Fibroblast of skin of left biceps (primary cell): ENCODE measurements around the gene KYAT1.
"Not testable (repeated sequence)": the region's sequence is repeated elsewhere in the genome, so short reads cannot be mapped to it uniquely, and the experiment has no call there.

Source experiments
- DNase-seq, 2 experiments: peaks; one replicate each; pipeline ENCODE4 v3.0.0-alpha.2; 2013; ENCODE audit warnings: low read depth in 2 of 2

The KYAT1 gene

DNA sequence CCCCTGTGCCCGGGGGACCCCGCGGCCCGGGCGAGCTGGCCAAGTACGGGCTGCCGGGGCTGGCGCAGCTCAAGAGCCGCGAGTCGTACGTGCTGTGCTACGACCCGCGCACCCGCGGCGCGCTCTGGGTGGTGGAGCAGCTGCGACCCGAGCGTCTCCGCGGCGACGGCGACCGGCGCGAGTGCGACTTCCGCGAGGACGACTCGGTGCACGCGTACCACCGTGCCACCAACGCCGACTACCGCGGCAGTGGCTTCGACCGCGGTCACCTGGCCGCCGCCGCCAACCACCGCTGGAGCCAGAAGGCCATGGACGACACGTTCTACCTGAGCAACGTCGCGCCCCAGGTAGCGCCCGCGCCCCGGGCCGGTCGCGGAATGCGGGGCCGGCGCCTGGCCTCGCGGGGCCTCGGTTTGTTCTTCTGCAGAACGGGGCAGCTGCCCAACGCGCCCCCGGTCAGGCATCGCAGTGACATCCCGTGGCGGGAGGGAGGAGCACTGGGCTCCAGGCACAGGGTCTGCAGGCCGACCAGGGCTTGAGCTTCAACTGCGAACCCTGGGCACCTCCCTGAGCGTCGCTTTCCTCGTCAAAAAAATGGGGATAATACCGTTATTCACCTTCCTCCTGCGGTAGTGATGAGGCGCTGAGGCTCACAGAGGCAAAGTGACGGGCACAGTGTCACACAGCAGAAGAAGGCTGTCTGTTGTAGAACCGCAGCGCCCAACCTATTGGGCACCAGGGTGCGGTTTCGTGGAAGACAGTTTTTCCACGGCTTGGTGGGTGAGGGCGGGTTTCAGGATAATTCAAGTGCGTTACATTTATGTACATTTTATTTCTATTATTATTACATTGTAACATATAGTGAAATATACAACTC lies 62.7 kb downstream of the KYAT1 start:
- no peak for DNase-seq

DNA sequence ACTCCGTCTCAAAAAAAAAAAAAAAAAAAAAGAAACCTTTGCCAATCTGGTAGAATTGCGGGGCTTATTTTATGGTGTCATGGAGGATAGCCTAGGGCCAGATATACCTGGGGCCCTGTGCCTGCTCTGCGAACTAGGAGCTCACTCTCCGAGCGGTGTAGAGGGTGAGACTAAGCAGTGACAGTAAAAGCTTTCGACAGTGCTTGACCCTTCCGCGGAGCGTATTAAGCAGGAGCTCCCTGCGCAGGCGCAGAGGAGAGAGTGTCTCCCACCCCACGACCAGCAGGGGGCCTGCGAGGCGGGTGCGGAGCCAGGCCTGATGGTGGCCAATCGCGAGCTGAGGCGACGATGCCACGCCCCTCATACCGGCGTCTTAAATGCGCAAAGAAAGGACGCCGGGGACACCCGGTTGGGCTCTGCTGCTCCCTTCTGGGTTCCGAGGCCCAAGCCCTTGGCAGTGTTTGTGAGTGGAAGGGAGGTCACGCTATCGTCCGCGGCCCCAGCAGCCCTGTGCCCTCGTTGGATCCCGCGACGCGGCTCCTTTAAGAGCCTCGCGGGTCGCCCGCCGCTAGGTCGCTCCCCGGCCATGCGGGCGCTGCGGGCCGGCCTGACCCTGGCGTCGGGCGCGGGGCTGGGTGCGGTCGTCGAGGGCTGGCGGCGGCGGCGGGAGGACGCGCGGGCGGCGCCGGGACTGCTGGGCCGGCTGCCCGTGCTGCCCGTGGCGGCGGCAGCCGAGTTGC lies 63.5 kb downstream of the KYAT1 start, which contains the start of gene ENDOG:
Gene ENDOG (plus strand): TSS at position 402 of the 740 bp plus-strand sequence. CDS start 185 bp downstream, at position 587.
- DNase-seq: peak; percentile 85

DNA sequence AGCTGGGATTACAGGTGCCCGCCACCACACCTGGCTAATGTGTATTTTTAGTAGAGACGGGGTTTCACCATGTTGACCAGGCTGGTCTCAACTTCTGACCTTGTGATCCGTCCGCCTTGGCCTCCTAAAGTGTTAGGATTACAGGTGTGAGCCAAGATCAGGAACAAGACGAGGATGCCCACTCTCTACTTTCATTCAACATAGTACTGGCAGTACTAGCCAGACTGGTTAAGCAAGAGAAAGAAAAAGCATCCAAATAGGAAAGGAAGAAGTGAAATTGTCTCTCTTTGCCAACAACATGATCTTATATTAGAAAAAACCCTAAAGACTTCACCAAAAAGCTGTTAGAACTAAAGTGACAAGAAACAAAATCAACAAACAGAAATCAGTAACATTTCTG lies 70.9 kb downstream of the KYAT1 start:
- no peak for DNase-seq

DNA sequence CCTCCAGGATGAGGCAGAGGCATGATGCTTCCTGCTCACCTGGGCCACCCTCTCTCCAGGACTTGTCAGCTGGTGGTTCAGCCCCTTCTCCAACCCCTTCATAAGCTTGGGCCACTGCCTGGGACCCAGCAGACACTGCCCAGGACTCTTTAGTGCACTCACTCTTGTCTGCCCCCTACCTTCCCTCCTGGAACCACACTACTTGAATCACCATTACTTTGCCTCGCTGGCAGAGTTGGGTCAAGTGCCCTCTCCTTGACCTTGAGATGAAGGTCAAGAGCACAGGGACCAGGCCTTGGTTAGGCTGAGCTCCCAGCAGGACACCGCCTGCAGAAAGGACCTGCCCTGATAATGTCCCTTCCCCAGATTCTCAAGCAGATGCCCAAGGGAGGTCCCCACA lies 71.9 kb downstream of the KYAT1 start:
- no peak for DNase-seq

DNA sequence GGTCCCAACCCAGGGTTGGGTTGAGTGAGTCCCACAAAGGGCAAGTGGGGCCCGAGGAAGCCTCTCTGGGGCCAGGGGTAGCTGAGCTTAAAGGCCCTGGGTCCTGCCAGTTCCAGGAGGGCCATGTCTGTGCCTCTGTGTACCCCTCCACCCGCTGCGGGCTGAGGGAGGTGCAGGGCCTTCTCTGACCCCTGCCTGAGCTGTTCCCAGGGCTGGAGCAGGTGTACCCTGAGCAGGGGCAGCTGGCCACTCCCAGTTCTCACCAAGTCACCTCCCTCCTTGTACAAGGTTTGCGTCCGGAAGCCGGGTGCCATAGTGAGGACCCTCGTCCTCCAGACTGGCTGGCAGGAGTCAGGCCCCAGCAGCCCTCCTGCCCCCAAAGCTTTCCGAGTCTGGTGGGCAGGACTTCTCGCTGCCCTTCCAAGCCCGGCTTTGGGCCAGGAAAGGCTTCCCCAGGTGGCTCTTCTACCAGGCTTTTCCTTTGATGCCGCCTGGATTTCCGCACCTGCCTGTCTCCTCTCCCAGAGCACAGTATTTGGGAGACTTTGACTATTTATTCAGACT lies 72.6 kb downstream of the KYAT1 start:
- no peak for DNase-seq

DNA sequence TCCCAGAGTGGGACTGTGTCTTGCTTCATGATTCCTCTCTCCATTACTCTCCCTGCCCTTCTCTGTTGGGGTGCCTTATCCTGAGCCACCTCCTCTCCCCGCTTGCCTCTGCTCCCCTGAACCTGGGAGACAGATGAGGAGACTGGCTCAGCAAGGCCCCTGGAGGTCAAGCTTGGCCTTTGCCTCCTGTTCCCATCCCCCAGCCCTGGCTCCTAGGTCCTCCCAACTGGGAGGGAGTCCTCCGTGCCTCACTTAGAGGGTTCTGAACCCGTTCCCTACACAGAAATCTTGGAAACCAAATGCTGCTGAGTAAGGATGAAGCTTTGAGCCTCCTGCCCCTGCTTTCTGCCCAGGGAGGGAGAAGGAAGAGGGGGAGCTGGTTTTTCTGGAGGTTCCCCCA lies 73.2 kb downstream of the KYAT1 start:
- no peak for DNase-seq

DNA sequence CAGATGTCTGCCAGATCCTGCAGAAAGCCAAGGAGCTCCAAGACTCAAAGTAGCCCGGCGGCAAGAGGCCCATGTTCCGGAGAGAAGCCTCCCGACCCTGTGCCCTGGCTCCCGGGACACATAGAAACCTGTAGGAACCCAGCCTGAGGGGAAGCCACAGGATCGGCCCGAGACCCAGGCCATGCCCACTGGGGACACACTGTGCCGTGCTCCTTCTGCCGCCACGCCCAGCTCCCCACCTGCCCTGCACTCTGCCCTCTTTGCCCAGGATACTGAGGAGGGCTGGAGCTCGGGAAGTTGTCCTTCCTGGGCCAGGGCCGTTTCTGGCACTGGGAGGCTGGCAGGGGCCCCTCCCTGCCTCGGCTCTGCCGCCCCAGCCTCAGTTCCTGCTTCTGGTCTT lies 73.9 kb downstream of the KYAT1 start:
- DNase-seq: no peak

DNA sequence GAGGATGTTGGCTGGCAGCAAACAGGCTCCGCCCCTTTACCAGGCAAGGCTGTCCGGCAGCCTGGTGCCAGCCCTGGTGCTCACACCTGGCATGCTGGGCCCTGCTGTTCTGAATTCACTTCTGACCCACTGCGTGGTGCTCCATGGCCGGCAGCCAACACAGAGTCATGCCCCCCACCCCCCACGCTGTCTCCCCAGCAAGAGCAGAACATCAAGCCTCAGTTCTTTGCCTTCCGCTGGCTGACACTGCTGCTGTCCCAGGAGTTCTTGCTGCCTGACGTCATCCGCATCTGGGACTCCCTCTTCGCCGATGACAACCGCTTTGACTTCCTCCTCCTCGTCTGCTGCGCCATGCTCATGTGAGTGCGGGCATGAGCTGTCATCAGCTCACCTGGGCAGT lies 76.1 kb downstream of the KYAT1 start:
- no peak for DNase-seq

DNA sequence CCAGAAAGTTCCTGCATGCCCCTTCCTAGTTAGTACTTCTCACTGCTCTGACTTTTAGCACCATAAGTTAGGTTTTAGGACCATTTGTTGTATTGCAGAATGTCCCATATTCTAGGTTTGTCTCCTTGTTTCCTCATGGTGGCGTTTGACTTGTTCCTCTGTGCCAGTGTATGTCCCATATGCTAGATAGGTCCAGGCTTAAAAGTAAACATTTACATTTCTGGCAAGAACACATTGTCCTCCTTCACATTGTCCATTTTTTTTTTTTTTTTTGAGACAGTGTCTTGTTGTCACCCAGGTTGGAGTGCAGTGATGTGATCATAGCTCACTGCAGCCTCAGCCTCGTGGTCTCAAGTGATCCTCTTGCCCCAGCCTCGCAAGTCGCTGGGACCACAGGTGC lies 79.3 kb downstream of the KYAT1 start:
- no peak for DNase-seq

DNA sequence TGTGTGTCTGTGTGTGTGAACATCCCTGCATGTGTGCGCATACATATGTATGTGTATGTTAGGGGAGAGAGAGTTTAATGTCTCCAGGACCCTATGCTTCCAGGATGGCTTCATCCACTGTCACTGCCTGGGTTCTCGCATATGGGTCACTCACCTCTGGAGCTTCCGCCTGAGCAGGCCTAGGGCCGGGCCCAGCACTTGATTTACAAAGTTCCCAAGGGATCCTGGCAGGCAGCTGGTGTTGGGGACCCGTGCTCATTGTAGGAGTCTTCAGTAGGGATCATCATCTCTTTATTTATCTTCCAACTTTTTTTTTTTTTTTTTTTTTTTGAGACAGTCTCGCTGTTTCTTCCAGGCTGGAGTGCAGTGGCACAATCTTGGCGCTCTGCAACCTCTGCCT lies 81.7 kb downstream of the KYAT1 start:
- DNase-seq: no peak

DNA sequence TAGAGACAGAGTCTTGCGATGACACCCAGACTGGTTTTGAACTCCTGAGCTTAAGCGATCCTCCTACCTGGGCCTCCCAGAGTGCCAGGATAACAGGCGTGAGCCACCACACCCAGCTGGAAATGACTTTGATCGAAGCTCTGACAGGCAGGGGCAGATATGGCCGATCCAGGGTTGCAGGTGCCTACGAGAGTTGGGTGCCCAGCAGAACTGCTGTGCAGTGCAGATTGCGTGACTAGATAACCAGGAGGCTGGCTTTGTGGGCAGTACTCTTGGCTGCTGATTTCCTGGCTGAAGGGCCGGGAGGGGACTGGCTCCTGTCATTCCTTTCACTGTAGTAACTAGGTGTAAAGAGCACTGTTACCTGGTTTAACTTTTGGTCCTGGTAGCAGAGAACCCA lies 82.9 kb downstream of the KYAT1 start:
- DNase-seq: no peak

DNA sequence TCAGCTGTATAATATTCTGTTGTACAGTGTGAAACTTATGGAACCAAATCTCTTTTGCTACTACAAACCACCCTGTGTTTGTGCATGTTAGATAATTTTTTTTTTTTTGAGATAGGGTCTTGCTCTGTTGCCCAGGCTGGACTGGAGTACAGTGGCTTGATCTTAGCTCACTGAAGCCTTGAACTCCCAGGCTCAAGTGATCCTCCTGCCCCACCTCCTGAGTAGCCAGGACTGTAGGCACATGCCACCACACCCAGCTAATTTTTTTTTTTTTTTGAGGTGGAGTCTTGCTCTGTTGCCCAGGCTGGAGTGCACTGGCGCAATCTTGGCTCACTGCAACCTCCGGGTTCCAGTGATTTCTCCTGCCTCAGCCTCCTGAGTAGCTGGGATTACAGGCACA lies 86.8 kb downstream of the KYAT1 start:
- DNase-seq: not testable (repeated sequence)

DNA sequence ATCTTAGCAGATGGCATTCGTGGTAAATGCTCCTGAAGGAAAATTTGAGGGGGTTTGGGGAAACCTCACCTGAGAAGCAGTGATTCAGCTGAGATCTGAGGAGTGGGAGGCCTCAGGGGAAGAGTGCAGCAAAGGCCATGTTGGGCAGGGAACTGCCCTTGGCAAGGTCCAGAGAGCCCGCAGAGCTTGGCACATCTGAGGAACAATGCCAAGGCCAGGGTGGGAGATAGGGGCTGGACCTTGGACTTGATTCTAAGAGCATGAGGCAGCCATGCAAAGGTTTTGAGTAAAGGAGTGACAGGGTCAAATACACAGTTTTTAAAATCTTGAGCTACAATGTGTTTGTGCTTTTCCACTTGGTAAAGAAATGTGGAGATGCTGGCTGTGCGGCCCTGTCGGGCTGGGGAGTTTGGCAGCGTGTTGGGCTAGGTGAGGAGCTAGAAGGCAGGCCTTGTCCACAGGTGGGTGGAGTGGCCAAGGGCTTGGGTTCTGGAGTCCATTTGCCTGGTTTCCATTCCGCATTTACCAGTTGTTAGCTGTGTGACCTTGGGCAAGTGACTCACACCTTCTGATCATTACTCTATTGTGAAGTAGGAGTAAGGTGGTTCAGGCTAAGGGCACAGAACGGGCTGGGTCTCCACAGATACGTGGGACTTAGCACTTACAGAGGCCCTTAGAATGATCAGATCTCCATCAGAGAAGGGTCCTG lies 88.6 kb downstream of the KYAT1 start:
- DNase-seq: no peak

DNA sequence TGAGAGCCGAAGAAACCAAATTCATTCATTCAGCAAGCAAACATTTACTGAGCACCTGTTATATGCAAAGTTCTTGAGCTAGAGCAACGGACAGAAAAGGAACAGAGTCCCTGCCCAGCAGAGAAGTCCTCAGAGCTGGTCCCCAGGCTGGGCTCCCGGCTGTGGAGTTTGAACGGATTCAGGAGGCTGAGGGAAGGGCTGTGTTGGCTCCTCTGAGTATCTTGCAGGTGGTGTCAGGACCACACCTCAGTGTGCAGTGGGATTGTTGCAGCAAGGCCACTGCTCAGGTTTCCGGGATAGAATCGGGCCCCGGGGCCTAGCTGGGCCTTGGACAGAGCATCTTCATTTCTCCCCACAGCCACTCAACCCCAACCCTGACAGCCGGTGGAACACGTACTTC lies 89.6 kb downstream of the KYAT1 start:
- no peak for DNase-seq

DNA sequence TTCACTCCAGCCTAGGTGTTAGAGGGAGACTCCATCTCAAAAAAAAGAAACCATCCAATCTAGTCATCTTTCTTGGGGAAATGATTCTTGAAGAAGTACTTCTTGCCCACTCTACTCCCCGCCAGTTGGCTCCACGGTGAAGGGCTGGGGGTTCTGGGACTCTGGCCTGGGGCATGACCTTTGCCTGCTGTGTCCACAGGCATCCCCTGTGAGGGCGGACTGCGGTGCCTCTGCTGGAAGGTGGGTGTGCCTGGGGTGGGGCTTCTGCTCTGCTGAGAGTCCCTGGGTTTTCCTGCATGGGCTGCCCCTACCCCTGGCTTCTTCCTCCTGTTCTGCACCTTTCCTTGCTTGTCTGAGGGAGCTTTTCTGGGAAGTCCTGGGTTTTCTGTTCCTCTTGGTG lies 91.2 kb downstream of the KYAT1 start:
- DNase-seq: no peak

DNA sequence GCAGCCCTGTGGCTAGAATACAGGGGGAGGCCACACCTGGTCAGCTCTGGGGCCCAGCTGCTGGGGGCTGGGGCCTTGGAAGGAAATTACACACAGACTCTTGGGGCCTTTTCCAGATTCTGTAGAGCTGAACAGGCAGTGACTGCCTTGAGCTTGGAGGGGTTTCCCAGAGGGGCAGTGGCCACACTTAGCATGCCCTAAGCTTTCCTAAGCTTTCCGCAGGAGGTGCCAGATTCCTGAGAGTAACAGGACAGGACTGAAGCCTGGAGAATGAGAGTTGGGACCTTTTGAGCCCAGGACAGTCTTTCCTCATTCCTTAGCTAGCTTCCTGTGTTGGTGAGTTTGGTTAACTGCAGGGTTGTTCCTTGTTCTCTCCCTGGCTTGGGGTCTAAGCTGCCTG lies 93.3 kb downstream of the KYAT1 start:
- DNase-seq: no peak

DNA sequence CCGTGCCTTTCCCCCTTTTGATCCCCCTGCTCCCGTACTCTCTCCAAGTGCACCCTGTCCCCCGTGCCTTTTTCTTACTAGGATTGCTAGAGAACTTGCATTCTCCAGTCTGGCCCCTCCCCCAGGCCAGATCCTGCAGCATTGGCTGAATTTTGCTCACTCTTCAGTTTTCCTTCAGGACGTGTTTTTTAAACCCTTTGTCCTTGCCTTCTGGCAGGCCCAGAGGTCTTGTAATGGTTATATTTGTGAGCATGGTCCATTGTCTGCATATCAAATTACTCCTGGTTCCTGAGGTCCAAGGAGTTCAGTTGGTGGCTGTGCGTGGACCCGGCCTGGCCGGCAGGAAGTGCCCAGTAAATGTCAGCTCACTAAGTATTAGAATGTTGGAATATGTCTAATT lies 94.1 kb downstream of the KYAT1 start:
- no peak for DNase-seq

DNA sequence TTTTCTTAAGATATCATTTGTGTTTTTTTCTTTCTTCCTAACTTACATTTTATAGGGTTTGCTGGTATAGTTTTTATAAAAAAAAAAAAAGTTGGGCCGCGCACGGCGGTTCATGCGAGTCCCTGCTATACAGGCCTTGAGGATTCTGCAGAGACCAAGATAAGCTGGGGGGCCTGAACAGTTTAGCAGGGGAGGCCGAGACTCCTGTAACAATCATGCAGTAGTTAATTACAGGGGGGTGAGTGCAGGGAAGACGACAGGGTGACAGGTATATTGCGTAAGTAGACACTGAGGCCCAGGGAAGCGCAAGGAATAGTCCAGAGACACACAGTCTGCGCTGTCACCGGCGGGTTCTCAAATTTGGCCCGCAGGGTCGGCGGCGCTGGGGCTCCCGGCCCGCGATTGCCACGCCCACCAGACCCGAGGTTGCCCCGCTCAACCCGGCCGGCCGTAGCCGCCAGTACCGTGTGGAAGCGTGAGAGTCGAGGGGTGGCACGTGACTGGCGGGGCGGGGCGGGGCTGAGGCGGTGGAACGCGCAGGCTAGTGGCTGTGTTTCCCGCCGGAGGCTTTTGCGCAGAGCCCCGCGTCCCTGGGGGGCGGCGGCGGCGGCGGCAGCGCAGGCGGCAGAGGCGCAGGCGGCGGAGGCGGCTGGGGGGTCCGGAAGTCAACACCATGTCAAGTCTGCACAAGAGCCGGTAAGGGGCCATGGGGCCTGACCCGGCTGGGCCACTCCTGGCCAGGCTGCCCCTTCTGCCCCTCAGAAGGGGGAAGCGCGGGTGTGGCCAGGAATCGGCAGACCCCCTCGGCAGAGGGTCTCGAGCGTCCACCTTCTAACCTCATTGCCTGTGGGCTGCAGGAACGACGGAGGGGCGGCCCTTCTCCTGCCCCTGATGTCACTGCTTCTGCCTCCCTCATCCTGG lies 94.8 kb downstream of the KYAT1 start, which contains the start of gene TBC1D13:
Gene TBC1D13 (plus strand): TSS at position 573 of the 921 bp plus-strand sequence. CDS start 101 bp downstream, at position 674.
- peak; percentile 53 to 63 for DNase-seq

DNA sequence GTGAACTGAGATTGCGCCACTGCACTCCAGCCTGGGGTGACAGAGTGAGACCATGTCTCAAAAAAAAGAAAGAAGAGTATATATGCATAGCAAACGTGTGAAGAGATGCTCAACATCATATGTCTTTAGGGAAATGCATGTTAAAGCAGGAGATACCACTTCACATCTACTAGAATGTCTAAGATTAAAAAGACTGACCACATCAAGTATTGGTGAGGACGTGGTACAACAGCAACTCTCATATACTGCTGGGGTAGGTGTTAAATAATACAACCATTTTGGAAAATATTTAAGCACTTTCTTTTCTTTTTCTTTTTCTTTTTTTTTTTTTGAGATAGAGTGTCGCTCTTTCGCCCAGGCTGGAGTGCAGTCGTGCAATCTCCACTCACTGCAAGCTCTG lies 96.3 kb downstream of the KYAT1 start:
- no peak for DNase-seq
